Tibial nerve (tissue), 4 donors: ENCODE measurements around the gene PPP1R1B.

Experiments used
- EP300 ChIP-seq, 2 donors: sonication (generic); formaldehyde crosslinking; IDR thresholded peaks; one replicate each; pipeline ENCODE4 v1.6.1; 2017; ENCODE audit warnings: antibody characterized with exemption in 2 of 2, mild to moderate bottlenecking in 1 of 2
- POLR2A ChIP-seq, 2 donors: fragments of 450-650 bp; IDR thresholded peaks; one replicate each; pipeline ENCODE4 v1.6.1; 2017; ENCODE audit warnings: antibody characterized with exemption in 2 of 2, mild to moderate bottlenecking in 2 of 2, moderate library complexity in 2 of 2
- TF ChIP-seq, protein P1 (sequence below), 5 experiments: fragments of 200-600 bp in 3 of 5; fragments of 450-650 bp in 2 of 5; sonication (generic) in 3 of 5; IDR thresholded peaks; one replicate each; pipeline ENCODE4 v1.5.1; 2016 to 2019; ENCODE audit warnings: antibody characterized with exemption in 5 of 5, mild to moderate bottlenecking in 3 of 5, moderate library complexity in 2 of 5

GRCh38 chr17:39582658-39583057 is 44.1 kb upstream of the PPP1R1B start:
- TF ChIP-seq, protein P1, sequence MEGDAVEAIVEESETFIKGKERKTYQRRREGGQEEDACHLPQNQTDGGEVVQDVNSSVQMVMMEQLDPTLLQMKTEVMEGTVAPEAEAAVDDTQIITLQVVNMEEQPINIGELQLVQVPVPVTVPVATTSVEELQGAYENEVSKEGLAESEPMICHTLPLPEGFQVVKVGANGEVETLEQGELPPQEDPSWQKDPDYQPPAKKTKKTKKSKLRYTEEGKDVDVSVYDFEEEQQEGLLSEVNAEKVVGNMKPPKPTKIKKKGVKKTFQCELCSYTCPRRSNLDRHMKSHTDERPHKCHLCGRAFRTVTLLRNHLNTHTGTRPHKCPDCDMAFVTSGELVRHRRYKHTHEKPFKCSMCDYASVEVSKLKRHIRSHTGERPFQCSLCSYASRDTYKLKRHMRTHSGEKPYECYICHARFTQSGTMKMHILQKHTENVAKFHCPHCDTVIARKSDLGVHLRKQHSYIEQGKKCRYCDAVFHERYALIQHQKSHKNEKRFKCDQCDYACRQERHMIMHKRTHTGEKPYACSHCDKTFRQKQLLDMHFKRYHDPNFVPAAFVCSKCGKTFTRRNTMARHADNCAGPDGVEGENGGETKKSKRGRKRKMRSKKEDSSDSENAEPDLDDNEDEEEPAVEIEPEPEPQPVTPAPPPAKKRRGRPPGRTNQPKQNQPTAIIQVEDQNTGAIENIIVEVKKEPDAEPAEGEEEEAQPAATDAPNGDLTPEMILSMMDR (IDR thresholded peaks at IDR 0.05): no peak
- TF ChIP-seq EP300 (IDR thresholded peaks at IDR 0.05): no peak
- TF ChIP-seq POLR2A (IDR thresholded peaks at IDR 0.05): no peak
